Measurements from ENCODE around the gene C2CD2.

DNA sequence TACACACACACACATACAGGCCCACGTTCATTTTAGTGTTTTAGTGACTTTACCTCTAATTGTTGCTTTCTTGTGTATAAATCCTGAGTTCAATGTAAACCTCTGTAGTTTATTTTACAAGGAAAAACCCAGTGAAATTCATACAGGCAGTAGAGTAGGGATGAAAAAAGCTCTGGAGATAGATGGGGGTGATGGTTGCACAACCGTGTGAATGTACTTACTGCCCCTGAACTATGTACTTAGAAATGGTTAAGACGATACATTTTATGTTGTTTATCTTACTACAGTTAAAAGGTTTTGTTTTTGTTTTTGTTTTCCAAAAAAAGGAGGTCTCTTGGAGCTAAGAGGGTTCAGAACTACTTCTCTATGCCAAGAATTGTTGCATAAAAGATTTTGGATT is 45.0 kb downstream of the C2CD2 start:
- no peak for TF ChIP-seq GATA2 (IDR thresholded peaks at IDR 0.05; ENCODE audit: low read depth, low read length)
- no peak for TF ChIP-seq GATA3 (IDR thresholded peaks at IDR 0.05; ENCODE audit: low read depth, low read length)

Data from SH-SY5Y (cell line).